GM18526 (cell line): ENCODE measurements around the gene MFSD6.

ENCODE experiments used
- POLR2A ChIP-seq: IDR thresholded peaks from 3 replicates; pipeline ENCODE4 v1.6.1; 2011; ENCODE audit not compliant: insufficient read length; ENCODE audit errors: extremely low read depth

Gene MFSD6

GRCh38 chr2:190446193-190446592 lies 38.0 kb downstream of the MFSD6 start:
- no peak for TF ChIP-seq POLR2A

DNA sequence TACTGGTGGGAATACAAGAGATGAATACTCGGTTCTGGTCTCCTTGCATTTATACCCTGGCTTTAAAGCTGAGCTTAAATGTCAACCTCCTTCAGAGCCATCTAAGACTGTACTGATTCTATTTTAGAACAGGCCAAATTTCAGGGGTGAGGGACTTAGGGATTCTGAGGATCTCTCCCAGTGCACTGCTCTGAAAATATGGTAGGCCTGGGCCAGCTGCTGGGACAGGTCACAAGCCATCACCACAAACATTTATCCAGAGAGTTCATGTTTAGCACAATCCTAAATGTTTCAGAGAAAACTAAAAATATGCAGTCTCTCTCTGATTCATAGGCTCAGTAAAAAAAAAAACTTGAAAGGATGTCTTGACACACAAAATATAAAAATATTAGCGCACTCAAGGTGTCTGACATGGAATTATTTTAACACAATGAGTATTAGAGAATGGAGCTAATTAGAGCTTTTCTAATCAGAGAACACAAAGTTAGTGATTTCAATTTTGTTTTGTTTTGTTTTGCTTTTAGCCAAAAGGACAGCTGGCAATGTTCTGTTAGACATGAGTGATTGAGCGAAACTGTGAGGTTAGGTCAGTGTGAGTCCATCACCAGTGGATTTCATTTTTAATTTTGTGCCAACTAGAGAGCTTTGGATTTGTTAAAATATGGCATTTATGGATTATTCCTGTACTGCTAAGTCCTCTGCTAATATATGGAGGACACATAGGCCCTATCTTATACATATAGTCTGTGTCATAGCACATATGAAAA lies 38.8 kb downstream of the MFSD6 start:
- no peak for TF ChIP-seq POLR2A

DNA sequence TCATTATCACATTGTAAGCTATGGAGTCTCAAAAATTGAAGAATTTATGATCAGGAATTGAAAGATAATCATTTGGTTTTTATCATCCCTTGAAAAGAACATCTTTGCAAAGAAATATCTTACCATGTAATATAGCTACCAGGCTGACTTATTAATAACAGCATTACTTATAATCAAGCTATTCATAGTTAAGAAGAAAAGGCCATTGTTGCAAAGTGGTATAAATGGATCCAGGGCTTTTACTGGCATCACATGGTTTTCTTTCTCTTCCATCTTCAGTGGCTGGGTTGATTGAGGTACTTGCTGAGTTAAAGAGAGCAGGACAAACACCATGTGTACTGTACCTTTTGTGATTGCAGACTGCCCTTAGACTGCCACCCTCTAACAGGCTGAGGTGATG lies 39.6 kb downstream of the MFSD6 start:
- no peak for TF ChIP-seq POLR2A

DNA sequence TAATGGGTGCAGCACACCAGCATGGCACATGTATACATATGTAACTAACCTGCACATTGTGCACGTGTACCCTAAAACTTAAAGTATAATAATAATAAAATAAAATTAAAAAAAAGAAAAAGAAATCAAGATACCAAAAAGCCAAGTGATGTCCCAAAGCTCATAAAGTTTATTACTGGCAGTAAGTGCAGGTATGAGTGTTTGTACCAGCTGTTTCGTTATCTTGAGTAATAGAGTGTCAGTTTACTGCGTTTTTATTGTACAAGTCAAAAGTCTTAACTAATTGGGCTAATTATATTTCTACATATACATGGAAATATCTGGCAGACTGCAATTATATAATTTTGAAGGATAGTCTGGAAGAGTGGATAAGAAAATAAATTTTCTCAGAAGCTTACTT lies 41.8 kb downstream of the MFSD6 start:
- TF ChIP-seq POLR2A: no peak

DNA sequence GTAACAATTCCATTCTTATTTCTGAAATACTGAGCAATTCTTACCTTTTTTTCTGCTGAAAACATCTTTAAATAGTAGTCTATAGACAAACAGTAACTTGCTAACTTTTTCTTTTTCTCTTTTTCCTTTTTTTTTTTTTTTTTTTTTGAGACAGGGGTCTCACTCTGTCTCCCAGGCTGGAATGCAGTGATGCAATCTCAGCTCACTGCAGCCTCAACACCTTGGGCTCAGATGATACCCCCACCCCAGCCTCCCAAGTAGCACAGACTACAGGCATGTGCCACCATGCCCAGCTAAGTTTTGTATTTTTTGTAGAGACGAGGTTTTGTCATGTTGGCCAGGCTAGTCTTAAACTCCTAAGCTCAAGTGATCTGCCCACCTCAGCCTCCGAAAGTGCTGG lies 42.2 kb downstream of the MFSD6 start:
- TF ChIP-seq POLR2A: no peak

GRCh38 chr2:190451561-190452176 lies 43.5 kb downstream of the MFSD6 start:
- no peak for TF ChIP-seq POLR2A

DNA sequence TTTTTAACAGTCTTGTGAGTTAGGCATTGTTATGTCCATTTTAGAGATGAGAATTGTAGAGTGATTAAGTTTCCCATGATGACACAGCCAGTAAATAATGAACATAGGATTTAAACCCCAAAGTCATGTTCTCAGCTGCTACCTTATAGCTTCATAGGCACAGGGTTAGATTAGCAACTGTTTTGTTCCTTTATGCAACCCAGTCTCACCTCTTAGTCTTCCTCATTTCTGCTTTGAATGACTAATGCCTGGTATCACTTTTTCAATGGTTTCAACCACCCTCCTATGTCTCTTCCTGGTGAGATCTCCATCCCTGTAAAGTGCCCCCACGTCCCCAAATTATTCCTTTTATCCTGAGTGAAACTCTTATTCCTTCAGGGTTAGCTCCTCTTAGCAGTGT lies 44.3 kb downstream of the MFSD6 start:
- no peak for TF ChIP-seq POLR2A

GRCh38 chr2:190454795-190455194 lies 46.6 kb downstream of the MFSD6 start:
- no peak for TF ChIP-seq POLR2A

- no peak for TF ChIP-seq POLR2A
Measured at GRCh38 chr2:190455358-190456095, 47.4 kb downstream of the MFSD6 start.

GRCh38 chr2:190456833-190457232 lies 48.7 kb downstream of the MFSD6 start:
- no peak for TF ChIP-seq POLR2A

GRCh38 chr2:190457256-190457655 lies 49.1 kb downstream of the MFSD6 start:
- no peak for TF ChIP-seq POLR2A

DNA sequence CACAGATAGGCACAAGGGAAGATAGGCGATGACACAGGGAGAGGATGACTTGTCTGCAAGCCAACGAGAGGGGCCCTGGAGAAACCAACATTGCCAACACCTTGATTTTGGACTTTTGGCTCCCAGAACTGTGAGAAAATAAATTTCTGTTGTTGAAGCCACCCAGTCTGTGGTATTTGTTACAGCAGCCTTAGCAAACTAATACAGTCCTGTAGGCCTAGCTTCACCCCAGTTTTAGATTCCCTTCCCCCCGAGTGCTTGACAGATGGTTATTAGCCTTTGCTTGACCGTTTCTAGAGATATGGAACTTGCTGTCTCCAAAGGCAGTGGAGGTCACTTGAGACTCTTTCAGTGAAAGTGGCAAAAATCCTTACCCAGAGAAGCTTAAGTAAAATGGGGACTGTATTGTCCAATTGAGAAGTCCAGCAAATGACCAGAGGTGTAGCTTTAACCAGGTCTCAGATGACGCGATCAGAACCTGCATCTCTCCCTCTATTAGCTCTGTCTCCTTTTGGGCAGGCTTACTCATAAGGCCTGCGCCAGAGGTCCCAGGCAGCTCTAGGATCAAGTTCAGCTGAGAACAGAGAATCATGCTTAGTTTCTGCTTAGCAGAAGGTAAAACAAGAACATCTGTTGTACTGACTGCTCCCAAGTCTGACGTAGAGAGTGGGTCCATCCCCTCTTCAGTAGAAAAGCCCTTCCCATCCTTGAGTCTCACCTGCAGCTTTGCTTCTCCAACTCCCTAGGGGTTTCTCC lies 50.4 kb downstream of the MFSD6 start:
- TF ChIP-seq POLR2A: no peak

DNA sequence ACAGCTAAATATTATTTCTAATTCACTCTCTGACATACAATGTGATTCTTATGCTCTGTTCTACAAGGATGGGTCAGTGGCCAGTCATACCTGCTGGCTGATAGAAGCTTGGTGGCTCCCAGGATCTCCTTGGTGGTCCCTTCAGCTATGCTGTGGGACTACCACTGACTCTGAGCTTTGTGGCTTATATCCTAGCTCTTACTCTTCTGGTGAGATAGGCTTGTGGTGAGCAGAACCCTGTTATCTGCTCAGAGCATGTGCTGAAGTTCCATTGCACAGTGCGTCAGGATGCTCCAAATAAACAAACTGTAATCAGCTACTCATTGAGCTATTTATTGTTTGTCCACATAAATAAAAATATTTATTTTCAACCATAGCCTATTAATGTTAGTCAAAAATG lies 51.7 kb downstream of the MFSD6 start:
- TF ChIP-seq POLR2A: no peak

DNA sequence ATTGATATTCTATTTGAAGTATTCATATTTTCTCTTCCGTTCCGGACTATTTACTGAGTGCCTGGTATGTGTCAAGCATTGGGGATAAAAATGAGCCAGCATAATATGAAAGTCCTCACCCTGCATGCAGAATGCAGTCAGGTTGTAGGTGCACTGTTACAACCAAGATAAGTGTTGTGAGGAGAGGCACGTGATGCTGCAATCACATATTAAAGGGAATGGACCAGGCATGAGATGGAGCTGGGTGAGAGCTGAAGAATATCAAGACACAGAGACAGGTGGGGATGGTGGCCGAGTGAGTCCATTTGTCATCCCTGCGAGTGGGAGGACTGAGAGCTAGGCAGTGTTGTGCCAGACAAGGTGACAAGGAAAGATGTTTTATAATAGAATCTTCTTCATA lies 52.3 kb downstream of the MFSD6 start:
- no peak for TF ChIP-seq POLR2A

GRCh38 chr2:190462181-190462580 lies 54.0 kb downstream of the MFSD6 start:
- TF ChIP-seq POLR2A: no peak
